Chondrocyte (in vitro differentiated cells): ENCODE data around the gene SRSF10. TPM values are rescaled to one million over a fixed set of nuclear protein-coding genes. Genes with fewer than 3 reads are reported as not detected.
A peak's percentile ranks its signal among the peaks of the same experiment; 100 is the strongest.

Source experiments
- DNase-seq: peaks from one replicate; pipeline ENCODE4 v3.0.0; 2021; ENCODE audit warnings: mixed read lengths, low spot score
- H3K27ac Mint-ChIP-seq: one replicate; pipeline ENCODE4 v1.8.0; 2021; ENCODE audit warnings: mild to moderate bottlenecking, moderate library complexity, mixed read lengths; ENCODE audit not compliant: unreplicated experiment
- H3K27me3 Mint-ChIP-seq: 2 replicates; pipeline ENCODE4 v1.8.0; 2021; ENCODE audit warnings: low read depth, mixed read lengths
- H3K36me3 Mint-ChIP-seq: 2 replicates; pipeline ENCODE4 v1.8.0; 2021; ENCODE audit warnings: low read depth, mixed read lengths
- H3K4me1 Mint-ChIP-seq: 2 replicates; pipeline ENCODE4 v1.8.0; 2021; ENCODE audit warnings: low read depth, mild to moderate bottlenecking, mixed read lengths
- H3K4me3 Mint-ChIP-seq: one replicate; pipeline ENCODE4 v1.8.0; 2021; ENCODE audit warnings: mild to moderate bottlenecking, moderate library complexity, mixed read lengths; ENCODE audit not compliant: unreplicated experiment
- H3K9me3 Mint-ChIP-seq: 2 replicates; pipeline ENCODE4 v1.8.0; 2021; ENCODE audit warnings: low read depth, mixed read lengths
- microRNA-seq: library from miRNA; unstranded; fragments of <30 nt; microRNA quantifications from one replicate; pipeline ENCODE4 v1.2.0, GENCODE V29; 2020; ENCODE audit warnings: borderline number of aligned reads
- total RNA-seq: library from RNA; stranded (reverse); gene quantifications from 3 replicates; pipeline ENCODE4 v1.2.1, GENCODE V29; 2021
- TF ChIP-seq, protein P1 (sequence below): fragments of 200-600 bp; sonication (generic); IDR thresholded peaks from 2 replicates; pipeline ENCODE4 v1.5.0; 2021; ENCODE audit warnings: antibody characterized with exemption, mild to moderate bottlenecking, moderate library complexity

Gene SRSF10
- total RNA-seq, 1 donor from 2014 or later: 92.0 TPM

- no peaks in the 10 kb centered on the region for H3K36me3 Mint-ChIP-seq
- peaks cover 7% of the 10 kb centered on the region for H3K4me1 Mint-ChIP-seq
- H3K9me3 Mint-ChIP-seq: no peaks in the 10 kb centered on the region
- TF ChIP-seq, protein P1, sequence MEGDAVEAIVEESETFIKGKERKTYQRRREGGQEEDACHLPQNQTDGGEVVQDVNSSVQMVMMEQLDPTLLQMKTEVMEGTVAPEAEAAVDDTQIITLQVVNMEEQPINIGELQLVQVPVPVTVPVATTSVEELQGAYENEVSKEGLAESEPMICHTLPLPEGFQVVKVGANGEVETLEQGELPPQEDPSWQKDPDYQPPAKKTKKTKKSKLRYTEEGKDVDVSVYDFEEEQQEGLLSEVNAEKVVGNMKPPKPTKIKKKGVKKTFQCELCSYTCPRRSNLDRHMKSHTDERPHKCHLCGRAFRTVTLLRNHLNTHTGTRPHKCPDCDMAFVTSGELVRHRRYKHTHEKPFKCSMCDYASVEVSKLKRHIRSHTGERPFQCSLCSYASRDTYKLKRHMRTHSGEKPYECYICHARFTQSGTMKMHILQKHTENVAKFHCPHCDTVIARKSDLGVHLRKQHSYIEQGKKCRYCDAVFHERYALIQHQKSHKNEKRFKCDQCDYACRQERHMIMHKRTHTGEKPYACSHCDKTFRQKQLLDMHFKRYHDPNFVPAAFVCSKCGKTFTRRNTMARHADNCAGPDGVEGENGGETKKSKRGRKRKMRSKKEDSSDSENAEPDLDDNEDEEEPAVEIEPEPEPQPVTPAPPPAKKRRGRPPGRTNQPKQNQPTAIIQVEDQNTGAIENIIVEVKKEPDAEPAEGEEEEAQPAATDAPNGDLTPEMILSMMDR: no peak
- H3K4me3 Mint-ChIP-seq: no peak overlapping the region
- H3K27ac Mint-ChIP-seq: no peak overlapping the region
- no peak for DNase-seq
- no peaks in the 10 kb centered on the region for H3K27me3 Mint-ChIP-seq
Measured at GRCh38 chr1:23922321-23922943, 57.7 kb downstream of the SRSF10 start.

DNA sequence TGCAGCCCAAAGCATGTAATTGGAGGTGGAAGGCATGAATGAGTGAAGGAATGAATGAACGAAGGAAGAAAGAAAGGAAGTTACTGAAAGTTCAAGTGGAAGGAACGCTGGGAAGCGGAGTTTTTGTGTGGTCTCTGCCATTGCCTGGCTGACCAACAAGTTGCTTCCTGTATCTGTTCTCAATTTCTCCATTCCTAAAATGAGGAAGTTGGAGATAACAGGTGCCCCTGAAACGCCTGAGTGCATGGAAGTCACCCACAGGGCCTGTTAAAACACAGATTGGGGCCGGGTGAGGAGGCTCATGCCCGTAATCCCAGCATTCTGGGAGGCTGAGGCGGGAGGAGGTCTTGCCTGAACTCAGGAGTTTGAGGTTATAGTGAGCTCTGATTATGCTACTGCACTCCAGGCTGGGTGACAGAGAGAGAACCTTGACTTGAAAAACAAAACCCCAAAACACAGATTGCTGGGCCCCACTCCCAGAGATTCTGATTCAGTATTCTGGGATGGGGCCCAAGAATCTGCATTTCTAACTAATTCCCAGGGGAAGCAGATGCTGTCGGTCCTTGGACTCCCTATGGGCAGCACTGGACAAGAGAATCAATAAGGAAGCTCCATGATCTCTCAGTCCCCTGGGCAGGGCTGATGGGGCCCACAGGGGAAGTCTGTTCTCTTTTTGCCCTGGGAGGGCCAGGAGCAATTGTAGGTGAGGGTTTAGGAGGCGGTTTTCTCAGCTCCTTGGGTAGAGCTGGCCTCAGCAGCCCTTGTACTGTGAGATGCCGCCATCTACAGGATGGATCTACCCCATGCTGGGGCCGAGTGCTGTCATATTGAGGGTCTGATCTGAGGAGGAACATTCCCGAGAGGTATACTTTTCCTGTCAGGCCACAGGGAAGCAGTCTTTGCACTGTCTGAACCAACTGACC is 63.7 kb downstream of the SRSF10 start:
- H3K36me3 Mint-ChIP-seq: no peaks in the 10 kb centered on the region
- H3K4me1 Mint-ChIP-seq: peaks cover 7% of the 10 kb centered on the region
- TF ChIP-seq, protein P1: peak; percentile 78
- H3K27ac Mint-ChIP-seq: peak overlapping the region; percentile 42
- no peaks in the 10 kb centered on the region for H3K9me3 Mint-ChIP-seq
- DNase-seq: no peak
- no peaks in the 10 kb centered on the region for H3K27me3 Mint-ChIP-seq
- no peak overlapping the region for H3K4me3 Mint-ChIP-seq

GRCh38 chr1:23915466-23915865 is 64.7 kb downstream of the SRSF10 start:
- peaks cover 6% of the 10 kb centered on the region for H3K27me3 Mint-ChIP-seq
- H3K4me1 Mint-ChIP-seq: peaks cover 7% of the 10 kb centered on the region
- peaks cover 1% of the 10 kb centered on the region for H3K36me3 Mint-ChIP-seq
- H3K4me3 Mint-ChIP-seq: no peak overlapping the region
- DNase-seq: no peak
- H3K27ac Mint-ChIP-seq: no peak overlapping the region
- TF ChIP-seq, protein P1: no peak
- H3K9me3 Mint-ChIP-seq: no peaks in the 10 kb centered on the region

DNA sequence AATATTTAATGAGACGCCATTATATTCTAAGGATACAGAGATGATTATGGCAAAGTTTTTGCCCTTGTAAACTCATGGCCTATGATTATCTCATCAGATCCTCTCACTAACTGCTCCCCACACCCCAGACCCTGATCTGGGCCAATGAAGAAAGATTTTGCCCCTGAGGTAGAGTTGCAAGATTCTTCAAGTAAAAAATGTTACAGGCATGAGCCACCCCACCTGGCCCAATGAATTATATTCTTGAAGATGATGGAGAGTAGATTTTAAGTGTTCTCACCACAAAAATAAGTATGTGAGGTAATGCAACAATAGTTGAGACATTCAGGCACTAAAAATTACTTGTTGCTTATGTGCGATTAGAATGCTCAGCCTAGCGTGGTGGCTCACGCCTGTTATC is 65.2 kb downstream of the SRSF10 start:
- Mint-ChIP-seq H3K27ac (no peak overlapping the region), H3K4me1 (peaks cover 3% of the 10 kb centered on the region), H3K4me3 (no peak overlapping the region), H3K9me3 (no peaks in the 10 kb centered on the region), H3K36me3 (peaks cover 1% of the 10 kb centered on the region), H3K27me3 (peaks cover 10% of the 10 kb centered on the region)
- DNase-seq: no peak
- TF ChIP-seq, protein P1: no peak

Small RNA genes within 50 kb of the gene (microRNA-seq; reads per million reads assigned to microRNA genes)
- gene MIR378F: not detected

Other genes starting within 250 kb of the SRSF10 start
- gene ELOA, start 236.9 kb downstream of the SRSF10 start, total RNA-seq: 41.7 to 47.8 TPM (median 42.9 TPM) in 3 replicates
- gene PITHD1, start 201.9 kb downstream of the SRSF10 start, total RNA-seq: 36.2 to 36.5 TPM (median 36.4 TPM) in 3 replicates
- 39.8 to 43.0 TPM (median 40.4 TPM) in 3 replicates for gene LYPLA2, start 189.2 kb downstream of the SRSF10 start, total RNA-seq
- gene GALE, start 179.6 kb downstream of the SRSF10 start, total RNA-seq: 24.9 to 34.0 TPM (median 25.7 TPM) in 3 replicates
- gene HMGCL, start 154.9 kb downstream of the SRSF10 start, total RNA-seq: 22.0 to 26.8 TPM (median 25.9 TPM) in 3 replicates
- gene FUCA1, start 112.0 kb downstream of the SRSF10 start, total RNA-seq: 14.6 to 15.9 TPM (median 15.6 TPM) in 3 replicates
- not detected in 3 replicates for gene CNR2, start 67.0 kb downstream of the SRSF10 start, total RNA-seq
- 52.9 to 62.6 TPM (median 54.2 TPM) in 3 replicates for gene PNRC2, start 20.5 kb downstream of the SRSF10 start, total RNA-seq
- 0.70 to 2.9 TPM (median 0.72 TPM) in 3 replicates for gene MYOM3, start 131.8 kb upstream of the SRSF10 start, total RNA-seq
- not detected in 3 replicates for gene IL22RA1, start 162.8 kb upstream of the SRSF10 start, total RNA-seq
- gene IFNLR1, start 207.0 kb upstream of the SRSF10 start, total RNA-seq: 0.12 to 0.22 TPM in 2 of 3 replicates, not detected in the other